ENCODE measurements around the gene STRN3. TPM values are rescaled to one million over a fixed set of nuclear protein-coding genes. Genes with fewer than 3 reads are reported as not detected.

STRN3 gene
- total and polyA plus RNA-seq, 10 of the 15 experiments (the other 5 are each of a cell fraction or from before 2014, with no cell fraction given): 7.8 to 27.9 (median 14.1) TPM

DNA sequence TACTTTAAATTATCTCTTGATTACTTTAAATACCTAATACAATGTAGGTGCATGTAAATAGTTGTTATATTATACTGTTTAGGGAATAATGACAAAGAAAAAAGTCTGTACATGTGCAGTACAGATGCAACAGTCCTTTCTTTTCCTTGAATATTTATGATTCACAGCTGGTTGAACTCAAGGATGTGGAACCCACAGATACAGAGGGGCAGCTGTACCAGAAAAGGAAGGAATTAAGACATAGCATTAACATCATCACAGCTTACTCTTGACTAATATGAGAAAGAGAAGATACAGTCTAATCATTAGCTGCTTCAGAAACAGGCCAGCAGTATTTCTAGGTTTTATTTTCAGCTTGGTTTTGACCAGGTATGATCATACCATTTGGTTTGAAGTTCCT is 35.4 kb downstream of the STRN3 start (continued):
- no peak for TF ChIP-seq POLR2AphosphoS2 (IDR thresholded peaks at IDR 0.05; ENCODE audit: low read depth, low read length)
- TF ChIP-seq, protein P1, sequence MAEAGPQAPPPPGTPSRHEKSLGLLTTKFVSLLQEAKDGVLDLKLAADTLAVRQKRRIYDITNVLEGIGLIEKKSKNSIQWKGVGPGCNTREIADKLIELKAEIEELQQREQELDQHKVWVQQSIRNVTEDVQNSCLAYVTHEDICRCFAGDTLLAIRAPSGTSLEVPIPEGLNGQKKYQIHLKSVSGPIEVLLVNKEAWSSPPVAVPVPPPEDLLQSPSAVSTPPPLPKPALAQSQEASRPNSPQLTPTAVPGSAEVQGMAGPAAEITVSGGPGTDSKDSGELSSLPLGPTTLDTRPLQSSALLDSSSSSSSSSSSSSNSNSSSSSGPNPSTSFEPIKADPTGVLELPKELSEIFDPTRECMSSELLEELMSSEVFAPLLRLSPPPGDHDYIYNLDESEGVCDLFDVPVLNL (IDR thresholded peaks at IDR 0.05; ENCODE audit: low read depth, low read length): no peak

DNA sequence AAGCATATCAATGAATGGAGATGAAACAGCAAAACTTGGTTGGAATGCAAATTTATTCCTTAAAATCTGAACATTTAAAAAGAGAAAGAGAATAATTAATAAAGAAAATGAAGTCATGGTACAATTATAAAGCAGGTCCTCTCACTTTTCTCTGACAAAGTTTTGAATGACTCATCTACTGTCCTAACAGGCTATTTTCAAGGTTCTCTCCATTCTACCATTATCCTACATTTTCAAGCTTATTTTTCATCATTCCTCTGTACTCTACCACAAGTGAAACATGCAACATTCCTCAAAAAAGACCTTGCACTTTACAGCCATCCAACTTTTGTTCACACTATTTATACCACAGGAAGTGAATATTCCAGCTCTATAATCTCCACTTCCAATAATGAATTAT is 37.7 kb downstream of the STRN3 start:
- Histone ChIP-seq H3K79me2 (ENCODE audit: control insufficient read depth, insufficient read depth, low read length) (peaks cover 34% of the 10 kb centered on the region), H3K4me1 (ENCODE audit: control insufficient read depth, insufficient read depth, low read length) (no peaks in the 10 kb centered on the region), H3K4me3 (no peak overlapping the region), H2AFZ (ENCODE audit: control insufficient read depth, low read depth, low read length) (no peak overlapping the region), H3K27me3 (replicated peaks in 1 of 2; ENCODE audit: control insufficient read depth in 2 of 2, insufficient read depth in 2 of 2, low read length in 1 of 2) (no peaks in the 10 kb centered on the region), H3K9me3 (replicated peaks; ENCODE audit: control insufficient read depth, insufficient read depth, low read length) (no peaks in the 10 kb centered on the region; the same call in 1 of the 3 replicates), H3K36me3 (ENCODE audit: control insufficient read depth in 2 of 2, insufficient read depth in 2 of 2, low read length in 1 of 2) (no peaks in the 10 kb centered on the region), H4K20me1 (ENCODE audit: control insufficient read depth, insufficient read depth) (no peaks in the 10 kb centered on the region), H3K9ac (ENCODE audit: control insufficient read depth, insufficient read depth, low read length) (no peak overlapping the region), H3K27ac (ENCODE audit: control insufficient read depth, insufficient read depth) (no peak overlapping the region), H3K4me2 (ENCODE audit: control insufficient read depth, insufficient read depth) (no peak overlapping the region)
- ChIA-PET CTCF (interaction anchor here (1.6 kb wide), 1 partner anchor 9 kb away, joined by 3 read pairs; no protein-coding TSS in a partner anchor), RAD21 (ENCODE audit: unreplicated experiment) (no interaction called here), SMC1A (ENCODE audit: uncharacterized antibody, unreplicated experiment) (interaction anchor here (0.6 to 1.4 kb wide), 4 partner anchors 8 to 267 kb away, joined by 3 read pairs; no protein-coding TSS in a partner anchor), POLR2A (no interaction called here)
- no peak for TF ChIP-seq ETV6 (conservative IDR thresholded peaks at IDR 0.05 in 1 of 2, IDR thresholded peaks at IDR 0.05 in 1 of 2; ENCODE audit: borderline replicate concordance in 1 of 2, low read depth in 1 of 2)
- FAIRE-seq (no peak), ATAC-seq (no peak), DNase-seq (ENCODE audit: low read depth, low spot score) (no peak)
- in situ Hi-C loops (cut with MboI): no loop called here
- intact Hi-C loops (cut with micrococcal nuclease; ENCODE audit: unreplicated experiment): no loop called here
- BruUV-seq (replicated peaks): no TSS peak

DNA sequence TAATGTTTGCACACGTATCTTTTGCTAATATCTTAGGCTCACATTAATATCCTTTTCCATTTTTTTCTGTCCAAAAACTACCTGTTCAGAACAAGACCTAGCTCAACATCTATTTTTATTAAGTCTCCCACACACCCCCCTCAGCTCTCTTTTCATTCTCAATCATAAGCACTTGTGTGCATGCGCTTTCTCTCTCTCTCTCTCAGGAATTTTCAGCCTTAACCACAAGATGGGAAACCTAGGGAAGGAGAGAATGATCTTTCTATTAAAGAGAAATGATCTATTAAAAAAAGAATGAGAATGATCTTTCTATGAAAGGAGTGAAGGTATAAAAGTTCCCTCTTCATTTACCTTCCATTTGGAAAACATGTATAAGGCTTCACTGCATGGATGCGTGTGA is 40.4 kb downstream of the STRN3 start:
- Histone ChIP-seq H3K4me1 (ENCODE audit: control insufficient read depth, insufficient read depth, low read length) (0 out of 2 replicates have a peak, but pooled peaks cover 3% of the 10 kb centered on the region), H2AFZ (ENCODE audit: control insufficient read depth, low read depth, low read length) (no peak overlapping the region), H3K9ac (ENCODE audit: control insufficient read depth, insufficient read depth, low read length) (no peak overlapping the region), H4K20me1 (ENCODE audit: control insufficient read depth, insufficient read depth) (no peaks in the 10 kb centered on the region), H3K36me3 (ENCODE audit: control insufficient read depth in 2 of 2, insufficient read depth in 2 of 2, low read length in 1 of 2) (no peaks in the 10 kb centered on the region), H3K9me3 (replicated peaks; ENCODE audit: control insufficient read depth, insufficient read depth, low read length) (no peaks in the 10 kb centered on the region; the same call in 1 of the 3 replicates), H3K4me3 (no peak overlapping the region), H3K27me3 (replicated peaks in 1 of 2; ENCODE audit: control insufficient read depth in 2 of 2, insufficient read depth in 2 of 2, low read length in 1 of 2) (no peaks in the 10 kb centered on the region), H3K4me2 (ENCODE audit: control insufficient read depth, insufficient read depth) (no peak overlapping the region), H3K79me2 (ENCODE audit: control insufficient read depth, insufficient read depth, low read length) (peaks cover 30% of the 10 kb centered on the region), H3K27ac (ENCODE audit: control insufficient read depth, insufficient read depth) (no peak overlapping the region)
- no peak for DNase-seq (ENCODE audit: low read depth, low spot score)
- intact Hi-C loops (cut with micrococcal nuclease; ENCODE audit: unreplicated experiment): no loop called here
- WGBS (ENCODE audit: insufficient coverage, insufficient replicate concordance, low lambda C conversion rate, missing lambda C conversion rate): 94% methylated on average over 3 of the region's 3 CpGs
- ATAC-seq: no peak
- ChIA-PET RAD21 (ENCODE audit: unreplicated experiment) (interaction anchor here (1.1 kb wide), 1 partner anchor 27 kb away, joined by 3 read pairs; no protein-coding TSS in a partner anchor), SMC1A (ENCODE audit: uncharacterized antibody, unreplicated experiment) (interaction anchor here (0.9 to 1.2 kb wide), 2 partner anchors 10 to 38 kb away, joined by 3 to 5 read pairs; no protein-coding TSS in a partner anchor), POLR2A (no interaction called here), CTCF (interaction anchor here (1.0 to 1.7 kb wide), 4 partner anchors 9 to 32 kb away, joined by 3 to 10 read pairs (median 4); no protein-coding TSS in a partner anchor)
- TF ChIP-seq ZNF217 (IDR thresholded peaks at IDR 0.05) (no peak), FOXM1 (IDR thresholded peaks at IDR 0.05; ENCODE audit: low read depth, low read length) (no peak), SMC3 (IDR thresholded peaks at IDR 0.05; ENCODE audit: borderline replicate concordance, low read length) (no peak), BMI1 (IDR thresholded peaks at IDR 0.05; ENCODE audit: borderline replicate concordance) (no peak), MEF2A (IDR thresholded peaks at IDR 0.05; ENCODE audit: insufficient read depth, low read depth, low read length) (no peak), NBN (IDR thresholded peaks at IDR 0.05) (no peak), RAD51 (IDR thresholded peaks at IDR 0.05) (no peak), YY1 (IDR thresholded peaks at IDR 0.05; ENCODE audit: low read depth, low read length) (no peak), RFX5 (IDR thresholded peaks at IDR 0.05; ENCODE audit: low read depth, low read length) (no peak), EZH2 (IDR thresholded peaks at IDR 0.05; ENCODE audit: borderline replicate concordance, control insufficient read depth, low read depth, low read length) (no peak)
- in situ Hi-C loops (cut with MboI): no loop called here
- BruUV-seq (replicated peaks): no TSS peak
- FAIRE-seq: no peak
